ENCODE data around the gene MOB2. TPM values are rescaled to one million over a fixed set of nuclear protein-coding genes. Genes with fewer than 3 reads are reported as not detected.
"Not testable (repeated sequence)": the region's sequence is repeated elsewhere in the genome, so short reads cannot be mapped to it uniquely, and the experiment has no call there.

Gene MOB2
- total RNA-seq, 1 donor from 2014 or later: 26.9 TPM

DNA sequence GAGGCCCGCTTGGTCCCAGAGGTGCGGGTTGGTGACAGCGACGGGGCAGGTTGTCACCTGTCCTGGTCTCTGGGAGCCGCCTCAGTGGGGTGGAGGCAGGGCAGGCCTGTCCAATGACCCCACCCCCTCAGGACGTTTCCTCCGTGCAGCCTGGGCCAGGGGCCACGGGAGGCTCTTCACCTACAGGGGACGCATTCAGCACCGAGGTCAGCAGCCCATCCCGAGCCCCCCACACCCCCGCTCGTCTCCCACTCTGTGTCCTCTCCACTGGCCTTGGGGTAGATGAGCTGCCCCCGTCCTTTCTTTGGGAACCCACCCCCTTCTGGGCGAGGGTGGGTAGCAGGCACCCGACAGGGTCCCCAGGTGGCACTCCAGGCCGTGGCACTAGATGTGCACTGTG is 61.1 kb downstream of the MOB2 start:
- TF ChIP-seq CTCF (conservative IDR thresholded peaks at IDR 0.05; ENCODE audit: low read depth, low read length): no peak
- H3K4me3 ChIP-seq (ENCODE audit: low read depth, low read length): no peak overlapping the region
- no peak for DNase-seq (ENCODE audit: low read depth)

- DNase-seq (ENCODE audit: low read depth): no peak
- no peak for TF ChIP-seq CTCF (conservative IDR thresholded peaks at IDR 0.05; ENCODE audit: low read depth, low read length)
Measured at GRCh38 chr11:1425006-1425405, 61.6 kb downstream of the MOB2 start.

DNA sequence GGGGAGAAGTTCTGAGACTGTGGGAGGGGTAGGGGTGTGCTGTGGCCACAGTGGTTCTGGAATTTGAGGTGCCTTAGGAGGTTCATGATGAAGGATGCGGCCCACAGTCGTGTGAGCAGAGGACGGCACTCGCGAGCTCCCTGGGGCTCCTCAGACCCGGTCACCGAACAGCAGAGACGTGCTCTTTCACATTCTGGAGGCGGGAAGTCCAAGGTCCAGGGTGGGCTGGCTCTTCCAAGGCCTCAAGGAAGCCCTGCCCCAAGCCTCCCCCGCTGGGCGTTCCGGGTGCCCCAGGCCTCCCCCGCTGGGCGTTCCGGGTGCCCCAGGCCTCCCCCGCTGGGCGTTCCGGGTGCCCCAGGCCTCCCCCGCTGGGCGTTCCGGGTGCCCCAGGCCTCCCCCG is 63.2 kb downstream of the MOB2 start:
- not testable (repeated sequence) for H3K4me3 ChIP-seq (ENCODE audit: low read depth, low read length); DNase-seq (ENCODE audit: low read depth)

More at GRCh38 chr11:1425006-1425405, 61.6 kb downstream of the MOB2 start:
- H3K4me3 ChIP-seq (ENCODE audit: low read depth, low read length): no peak overlapping the region

- H3K4me3 ChIP-seq (ENCODE audit: low read depth, low read length): no peak overlapping the region
- DNase-seq (ENCODE audit: low read depth): no peak
- TF ChIP-seq CTCF (conservative IDR thresholded peaks at IDR 0.05; ENCODE audit: low read depth, low read length): no peak
Measured at GRCh38 chr11:1422981-1423380, 63.6 kb downstream of the MOB2 start.

- H3K4me3 ChIP-seq (ENCODE audit: low read depth, low read length): no peak overlapping the region
- TF ChIP-seq CTCF (conservative IDR thresholded peaks at IDR 0.05; ENCODE audit: low read depth, low read length): no peak
- DNase-seq (ENCODE audit: low read depth): no peak
Measured at GRCh38 chr11:1422481-1422880, 64.1 kb downstream of the MOB2 start.

DNA sequence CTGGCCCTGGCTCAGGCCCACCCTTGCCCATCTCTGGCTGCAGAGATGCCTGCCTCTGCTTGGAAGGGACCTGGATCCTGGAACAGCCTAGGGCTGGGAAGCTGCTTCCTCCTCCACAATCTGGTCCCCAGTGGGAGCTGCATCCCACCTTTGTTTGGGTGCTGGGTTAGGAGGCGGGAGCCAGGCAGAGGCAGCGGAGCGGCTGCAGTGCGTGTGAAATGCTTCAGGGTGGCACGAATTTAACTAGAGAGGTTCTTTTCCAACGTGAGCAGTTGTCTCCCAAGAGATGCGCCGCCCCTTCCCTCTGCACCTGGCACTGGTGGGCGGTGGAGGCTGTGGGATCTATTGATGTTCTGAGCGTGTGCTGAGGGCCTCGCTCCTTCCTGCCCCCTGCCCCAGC is 65.3 kb downstream of the MOB2 start:
- DNase-seq (ENCODE audit: low read depth): no peak
- TF ChIP-seq CTCF (conservative IDR thresholded peaks at IDR 0.05; ENCODE audit: low read depth, low read length): no peak
- H3K4me3 ChIP-seq (ENCODE audit: low read depth, low read length): no peak overlapping the region

DNA sequence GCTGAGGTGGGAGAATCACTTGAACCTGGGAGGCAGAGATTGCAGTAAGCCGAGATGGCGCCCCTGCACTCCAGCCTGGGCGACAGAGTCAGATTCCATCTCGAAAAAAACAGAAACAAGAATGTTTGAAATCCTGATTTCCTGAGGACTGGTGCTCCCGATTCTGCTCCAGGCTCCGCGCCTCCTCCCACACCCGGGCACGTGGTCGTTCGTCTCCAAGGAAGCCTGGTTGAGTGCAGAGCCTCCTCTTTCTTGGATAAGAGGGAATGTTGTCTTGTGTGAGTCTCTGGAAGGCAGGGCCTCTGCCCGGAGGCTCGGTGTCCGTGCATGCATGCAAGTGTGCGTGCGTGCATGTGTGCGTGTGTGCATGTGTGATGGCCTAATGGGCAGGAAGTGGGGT is 66.8 kb downstream of the MOB2 start:
- no peak for DNase-seq (ENCODE audit: low read depth)
- no peak for TF ChIP-seq CTCF (conservative IDR thresholded peaks at IDR 0.05; ENCODE audit: low read depth, low read length)
- H3K4me3 ChIP-seq (ENCODE audit: low read depth, low read length): no peak overlapping the region

Other genes with a start within 250 kb of the MOB2 start
- 22.0 and 28.5 TPM in 2 replicates for gene TOLLIP, start 177.1 kb downstream of the MOB2 start, total RNA-seq
- gene BRSK2, start 96.8 kb downstream of the MOB2 start, total RNA-seq: 0.06 and 0.22 TPM in 2 replicates
- gene DUSP8, start 85.5 kb upstream of the MOB2 start, total RNA-seq: 9.7 and 13.1 TPM in 2 replicates
- not detected in 2 replicates for gene KRTAP5-1, start 98.5 kb upstream of the MOB2 start, total RNA-seq
- gene KRTAP5-2, start 111.5 kb upstream of the MOB2 start, total RNA-seq: not detected in 2 replicates
- gene KRTAP5-3, start 121.7 kb upstream of the MOB2 start, total RNA-seq: not detected in 2 replicates
- not detected in 2 replicates for gene KRTAP5-4, start 135.4 kb upstream of the MOB2 start, total RNA-seq
- not detected in 2 replicates for gene KRTAP5-5, start 143.0 kb upstream of the MOB2 start, total RNA-seq
- not detected in 2 replicates for gene KRTAP5-6, start 210.4 kb upstream of the MOB2 start, total RNA-seq